Adrenal gland (tissue), 5 donors: ENCODE results near the gene ASH1L.
"Not testable (repeated sequence)": the region's sequence is repeated elsewhere in the genome, so short reads cannot be mapped to it uniquely, and the experiment has no call there.

Experiments used
- CTCF ChIP-seq, 6 experiments: fragments of 450-650 bp in 4 of 6; fragments of 200-600 bp in 2 of 6; sonication (generic) in 1 of 6; IDR thresholded peaks; 1 replicate in 5 of 6; 2 replicates in 1 of 6; pipeline versions ENCODE4 v1.5.1 to v1.8.0; 2016 to 2021; ENCODE audit warnings: antibody characterized with exemption in 6 of 6, mild to moderate bottlenecking in 2 of 6, moderate library complexity in 1 of 6
- POLR2A ChIP-seq, 2 donors: fragments of 450-650 bp; IDR thresholded peaks; one replicate each; pipeline ENCODE4 v1.6.1; 2017; ENCODE audit warnings: antibody characterized with exemption in 2 of 2, mild to moderate bottlenecking in 2 of 2, moderate library complexity in 1 of 2
- donor health status: DM: no; HTN: no; CAD: no.

- not testable (repeated sequence) for TF ChIP-seq POLR2A, CTCF (IDR thresholded peaks at IDR 0.05)
Observed at GRCh38 chr1:155486952-155487351, 75.7 kb downstream of the ASH1L start.
